HG03439 (cell line): ENCODE data around the gene ADIPOR2.
"Not testable (repeated sequence)": the region's sequence is repeated elsewhere in the genome, so short reads cannot be mapped to it uniquely, and the experiment has no call there.

ENCODE experiments used
- ATAC-seq: cut with Tn5 transposase; IDR thresholded peaks from one replicate; pipeline ENCODE4 v1.9.1; 2021; ENCODE audit warnings: mild to moderate bottlenecking, moderate library complexity; ENCODE audit not compliant: unreplicated experiment

The ADIPOR2 gene

GRCh38 chr12:1702713-1703112, 11.8 kb downstream of the ADIPOR2 start:
- ATAC-seq = no peak

- ATAC-seq = no peak
Observed at GRCh38 chr12:1703771-1704722, 13.2 kb downstream of the ADIPOR2 start.

- ATAC-seq = no peak
Observed at GRCh38 chr12:1705774-1706631, 15.1 kb downstream of the ADIPOR2 start.

GRCh38 chr12:1706632-1706980, 15.7 kb downstream of the ADIPOR2 start:
- ATAC-seq = no peak

- no peak for ATAC-seq
Observed at GRCh38 chr12:1707051-1707450, 16.2 kb downstream of the ADIPOR2 start.

GRCh38 chr12:1709968-1710367, 19.1 kb downstream of the ADIPOR2 start:
- not testable (repeated sequence) for ATAC-seq

GRCh38 chr12:1710870-1711269, 20.0 kb downstream of the ADIPOR2 start:
- ATAC-seq = not testable (repeated sequence)

GRCh38 chr12:1711536-1712211, 20.8 kb downstream of the ADIPOR2 start:
- not testable (repeated sequence) for ATAC-seq

GRCh38 chr12:1712305-1712704, 21.4 kb downstream of the ADIPOR2 start:
- ATAC-seq = not testable (repeated sequence)

GRCh38 chr12:1712852-1713251, 22.0 kb downstream of the ADIPOR2 start:
- not testable (repeated sequence) for ATAC-seq

- ATAC-seq = not testable (repeated sequence)
Observed at GRCh38 chr12:1713783-1714348, 23.0 kb downstream of the ADIPOR2 start.

GRCh38 chr12:1715459-1715858, 24.6 kb downstream of the ADIPOR2 start:
- not testable (repeated sequence) for ATAC-seq

GRCh38 chr12:1716215-1716862, 25.5 kb downstream of the ADIPOR2 start:
- ATAC-seq = no peak

- ATAC-seq = no peak
Observed at GRCh38 chr12:1716911-1717310, 26.0 kb downstream of the ADIPOR2 start.

GRCh38 chr12:1719139-1719538, 28.3 kb downstream of the ADIPOR2 start:
- no peak for ATAC-seq

- ATAC-seq = no peak
Observed at GRCh38 chr12:1720494-1720893, 29.6 kb downstream of the ADIPOR2 start.

- ATAC-seq = no peak
Observed at GRCh38 chr12:1723721-1724120, 32.9 kb downstream of the ADIPOR2 start.

GRCh38 chr12:1724250-1724649, 33.4 kb downstream of the ADIPOR2 start:
- no peak for ATAC-seq

GRCh38 chr12:1726753-1727152, 35.9 kb downstream of the ADIPOR2 start:
- no peak for ATAC-seq

- ATAC-seq = no peak
Observed at GRCh38 chr12:1728824-1729223, 38.0 kb downstream of the ADIPOR2 start.
